COLO668 (cell line): Measurements from ENCODE around the gene PXDN.
"Not testable (repeated sequence)": the region's sequence is repeated elsewhere in the genome, so short reads cannot be mapped to it uniquely, and the experiment has no call there.

Experiments
- DNase-seq: peaks from one replicate; lab custom pipeline; 2025; ENCODE audit not compliant: unreplicated experiment; lab: John Stamatoyannopoulos, UW

Gene PXDN

GRCh38 chr2:1742301-1742680 is 2.0 kb downstream of the PXDN start:
- DNase-seq, result no peak

- DNase-seq, result no peak
These were observed 2.5 kb downstream of the PXDN start for GRCh38 chr2:1741851-1742250.

- DNase-seq, result no peak
These were observed 3.4 kb downstream of the PXDN start for GRCh38 chr2:1740716-1741589.

- no peak for DNase-seq
These were observed 4.2 kb downstream of the PXDN start for GRCh38 chr2:1739961-1740715.

- DNase-seq, result no peak
These were observed 4.9 kb downstream of the PXDN start for GRCh38 chr2:1739322-1739957.

- DNase-seq, result no peak
These were observed 5.5 kb downstream of the PXDN start for GRCh38 chr2:1738646-1739302.

- DNase-seq, result no peak
These were observed 6.2 kb downstream of the PXDN start for GRCh38 chr2:1738163-1738562.

GRCh38 chr2:1736997-1737480 is 7.3 kb downstream of the PXDN start:
- no peak for DNase-seq

GRCh38 chr2:1736045-1736444 is 8.3 kb downstream of the PXDN start:
- no peak for DNase-seq

GRCh38 chr2:1733298-1733697 is 11.0 kb downstream of the PXDN start:
- DNase-seq, result not testable (repeated sequence)

- no peak for DNase-seq
These were observed 12.1 kb downstream of the PXDN start for GRCh38 chr2:1731963-1732768.

- no peak for DNase-seq
These were observed 12.8 kb downstream of the PXDN start for GRCh38 chr2:1731447-1731962.

- no peak for DNase-seq
These were observed 14.0 kb downstream of the PXDN start for GRCh38 chr2:1730015-1730927.

GRCh38 chr2:1729242-1729641 is 15.1 kb downstream of the PXDN start:
- DNase-seq, result no peak

- no peak for DNase-seq
These were observed 15.5 kb downstream of the PXDN start for GRCh38 chr2:1728821-1729220.

GRCh38 chr2:1727796-1728474 is 16.4 kb downstream of the PXDN start:
- no peak for DNase-seq

- DNase-seq, result no peak
These were observed 17.1 kb downstream of the PXDN start for GRCh38 chr2:1727101-1727771.

GRCh38 chr2:1726558-1726957 is 17.8 kb downstream of the PXDN start:
- DNase-seq, result no peak
